HepG2 (cell line): Measurements from ENCODE around the gene KLHL13. TPM values are rescaled to one million over a fixed set of nuclear protein-coding genes. Genes with fewer than 3 reads are reported as not detected.

Source experiments
- ATAC-seq: fragments of 200-7000 bp; cut with Tn5 transposase; 3 replicates; pipeline ENCODE4 v1.9.1; 2020; ENCODE audit warnings: mild to moderate bottlenecking, moderate library complexity
- BruUV-seq: library from RNA; stranded (reverse); fragments of 400-500 nt; replicated peaks from 2 replicates; lab custom pipeline; 2021; lab: Mats Ljungman, UMichigan
- CTCF ChIA-PET: fragments of 300-600 bp; formaldehyde crosslinking; extraction: SDS; loops from one replicate; lab custom pipeline; 2021; ENCODE audit warnings: low total read pairs, inconsistent platforms, low intra/inter-chr PET ratio; lab: Yijun Ruan, JAX
- POLR2A ChIA-PET: fragments of 350-600 bp; sonication (Branson Sonifier 250); formaldehyde crosslinking; loops from one replicate; lab custom pipeline; 2020; ENCODE audit warnings: antibody characterized with exemption, inconsistent platforms; lab: Yijun Ruan, JAX
- DNase-seq: peaks from one replicate; pipeline ENCODE4 v3.0.0-alpha.2; 2015; ENCODE audit warnings: low spot score
- FAIRE-seq: peaks from 3 replicates; lab custom pipeline; 2011; peaks lifted over from hg19 to GRCh38; lab: Jason Lieb, UNC
- H2AFZ ChIP-seq: one replicate; pipeline ENCODE4 v1.6.1; 2011; ENCODE audit warnings: low read length, inconsistent platforms
- H3K27ac ChIP-seq: fragments of 300-600 bp; 3 replicates; pipeline ENCODE4 v1.8.0; 2011; ENCODE audit warnings: mixed run types, mild to moderate bottlenecking, mixed read lengths, low read length, inconsistent platforms; ENCODE audit not compliant: insufficient read depth; ENCODE audit errors: extremely low read length
- H3K27me3 ChIP-seq, 2 experiments: fragments of 200-600 bp in 1 of 2; 2 replicates in 1 of 2; 3 replicates in 1 of 2; pipeline versions ENCODE4 v1.6.0 to v1.8.0; 2011; ENCODE audit warnings: low read length in 2 of 2, mild to moderate bottlenecking in 2 of 2, moderate library complexity in 2 of 2, inconsistent platforms in 1 of 2; ENCODE audit not compliant: insufficient read depth in 2 of 2, control insufficient read depth in 1 of 2
- H3K36me3 ChIP-seq, 2 experiments: fragments of 200-600 bp in 1 of 2; replicated peaks in 1 of 2; 2 replicates in 1 of 2; 3 replicates in 1 of 2; pipeline versions ENCODE4 v1.5.1 to v1.8.0; 2011; ENCODE audit warnings: low read length in 2 of 2, inconsistent platforms in 1 of 2; ENCODE audit not compliant: insufficient read depth in 2 of 2, control insufficient read depth in 1 of 2
- H3K4me1 ChIP-seq: 2 replicates; pipeline ENCODE4 v1.5.1; 2012; ENCODE audit warnings: low read length, inconsistent platforms; ENCODE audit not compliant: insufficient read depth
- H3K4me2 ChIP-seq: 2 replicates; pipeline ENCODE4 v1.6.0; 2011; ENCODE audit warnings: low read depth, low read length, inconsistent platforms
- H3K4me3 ChIP-seq, 3 experiments: fragments of 200-600 bp in 1 of 3; sonication (generic), shearing (Covaris generic) in 1 of 3; replicated peaks in 1 of 3; 2 replicates each; pipeline ENCODE4 v1.5.1; 2011 to 2016; ENCODE audit warnings: low read length in 3 of 3, inconsistent platforms in 2 of 3, low read depth in 2 of 3, mild to moderate bottlenecking in 2 of 3, control low read depth in 1 of 3, mixed read lengths in 1 of 3; ENCODE audit not compliant: insufficient read depth in 1 of 3
- H3K79me2 ChIP-seq: one replicate; pipeline ENCODE4 v1.6.1; 2011; ENCODE audit warnings: low read length, inconsistent platforms; ENCODE audit not compliant: insufficient read depth
- H3K9ac ChIP-seq: 2 replicates; pipeline ENCODE4 v1.6.0; 2011; ENCODE audit warnings: mild to moderate bottlenecking, low read depth, low read length, inconsistent platforms; ENCODE audit not compliant: insufficient read depth
- H3K9me3 ChIP-seq: 2 replicates; pipeline ENCODE4 v1.5.1; 2012; ENCODE audit warnings: mild to moderate bottlenecking, low read length
- H4K20me1 ChIP-seq: 2 replicates; pipeline ENCODE4 v1.6.0; 2011; ENCODE audit warnings: inconsistent platforms, mild to moderate bottlenecking, low read length, moderate library complexity; ENCODE audit not compliant: insufficient read depth
- CEBPB ChIP-seq: IDR thresholded peaks from 2 replicates; pipeline ENCODE4 v1.6.1; 2011; ENCODE audit warnings: low read depth, low read length, improper control_type of control experiment, borderline replicate concordance
- MATR3 ChIP-seq: sonication (generic); formaldehyde crosslinking; IDR thresholded peaks from 2 replicates; pipeline ENCODE4 v1.4.0; 2020; ENCODE audit warnings: missing genetic modification reagents
- RAD21 ChIP-seq: fragments of 450-650 bp; formaldehyde crosslinking; IDR thresholded peaks from 2 replicates; pipeline ENCODE4 v1.5.0; 2020; ENCODE audit warnings: mild to moderate bottlenecking
- ZNF775 ChIP-seq: sonication (generic); formaldehyde crosslinking; IDR thresholded peaks from 2 replicates; pipeline ENCODE4 v1.4.0; 2020; ENCODE audit warnings: missing genetic modification reagents, mild to moderate bottlenecking, moderate library complexity, borderline replicate concordance
- WGBS: methylation state at CpG from one replicate; pipeline ENCODE4 v1.1.6; 2017; ENCODE audit warnings: low lambda C conversion rate; 5-methylcytosine and 5-hydroxymethylcytosine counted together
- in situ Hi-C: cut with HindIII; loops from 2 replicates; pipeline ENCODE4 v1.10.0; 2017; ENCODE audit warnings: low pct_unique_long_range_greater_than_20kb; ENCODE audit not compliant: extremely low pct_ligation_motif_present
- intact Hi-C: fragments of 100-400 bp; cut with micrococcal nuclease; formaldehyde crosslinking; loops from one replicate; pipeline ENCODE4 v1.10.0; 2022; ENCODE audit not compliant: unreplicated experiment
- polyA plus RNA-seq, 8 experiments: library from polyadenylated mRNA; depleted of rRNA in 3 of 8; stranded (reverse) in 7 of 8; unstranded in 1 of 8; fragments of >200 nt; fragmentation: Illumina TruSeq in 4 of 8; extraction: Trizol in 4 of 8; gene quantifications; 2 replicates each; pipeline versions ENCODE4 v1.2.1 to v1.2.3, GENCODE V29; 2011 to 2016; ENCODE audit warnings: low read depth in 4 of 8, missing spikeins in 1 of 8, mixed read lengths in 1 of 8; ENCODE audit not compliant: insufficient read depth in 1 of 8
- total RNA-seq, 5 experiments: library from RNA; depleted of rRNA; stranded (reverse); fragments of >200 nt; fragmentation: Illumina TruSeq; extraction: Trizol; gene quantifications; 2 replicates each; pipeline ENCODE4 v1.2.3, GENCODE V29; 2016; ENCODE audit warnings: low read depth in 1 of 5

The KLHL13 gene
- total and polyA plus RNA-seq, 2 of the 13 experiments (the other 11 are each of a cell fraction or from before 2014, with no cell fraction given): 0.28 to 1.6 TPM

GRCh38 chrX:118109065-118109464 is 7.5 kb downstream of the KLHL13 start:
- Histone ChIP-seq H3K9me3 (no peaks in the 10 kb centered on the region), H3K79me2 (no peaks in the 10 kb centered on the region), H2AFZ (no peak overlapping the region), H3K4me3 (no peak overlapping the region), H4K20me1 (no peaks in the 10 kb centered on the region), H3K27ac (no peak overlapping the region), H3K4me2 (no peak overlapping the region), H3K9ac (no peak overlapping the region), H3K4me1 (no peaks in the 10 kb centered on the region), H3K27me3 (no peaks in the 10 kb centered on the region), H3K36me3 (no peaks in the 10 kb centered on the region)
- ChIA-PET POLR2A (no interaction called here), CTCF (no interaction called here)
- no peak for FAIRE-seq
- WGBS: 100% methylated on average over 1 of the region's 5 CpGs
- in situ Hi-C loops (no loop called here), intact Hi-C loops (no loop called here)
- BruUV-seq: no TSS peak
- no peak for ATAC-seq
- TF ChIP-seq CEBPB: peak; percentile 59; the same call in 1 of the 2 replicates
- no peak for TF ChIP-seq ZNF775 (CRISPR knock-in tag)
- DNase-seq: no peak

GRCh38 chrX:118108304-118108703 is 8.3 kb downstream of the KLHL13 start:
- no TSS peak for BruUV-seq
- intact Hi-C loops: no loop called here
- Histone ChIP-seq H3K36me3 (no peaks in the 10 kb centered on the region), H3K4me3 (no peak overlapping the region), H3K4me1 (no peaks in the 10 kb centered on the region), H3K4me2 (no peak overlapping the region), H3K79me2 (no peaks in the 10 kb centered on the region), H3K9ac (no peak overlapping the region), H4K20me1 (no peaks in the 10 kb centered on the region), H3K27ac (no peak overlapping the region)
- CTCF ChIA-PET: no interaction called here
- POLR2A ChIA-PET: no interaction called here
- 68% methylated on average over 1 of the region's 1 CpG for WGBS
- no peak for FAIRE-seq
- TF ChIP-seq RAD21 (CRISPR knock-in tag) (no peak), MATR3 (CRISPR knock-in tag) (no peak)
- TF ChIP-seq, all 625 proteins: peak for 0
- Histone ChIP-seq H2AFZ (no peak overlapping the region), H3K27me3 (no peaks in the 10 kb centered on the region), H3K9me3 (no peaks in the 10 kb centered on the region)
- in situ Hi-C loops: no loop called here
- DNase-seq (no peak), ATAC-seq (no peak)
